GM10248 (cell line): Measurements from ENCODE around the gene CALD1.

Source experiments
- CTCF ChIA-PET: fragments of 300-600 bp; sonication (Branson Sonifier 250); formaldehyde crosslinking; extraction: SDS; loops from one replicate; lab custom pipeline; 2021; ENCODE audit warnings: antibody characterized with exemption; lab: Yijun Ruan, JAX
- POLR2A ChIA-PET: fragments of 350-650 bp; sonication (Branson Sonifier 250); formaldehyde crosslinking; extraction: SDS; loops from one replicate; lab custom pipeline; 2020; ENCODE audit warnings: antibody characterized with exemption; lab: Yijun Ruan, JAX
- DNase-seq: peaks from one replicate; pipeline ENCODE4 v3.0.0; 2012; ENCODE audit errors: extremely low spot score
- CTCF ChIP-seq: IDR thresholded peaks from 2 replicates; pipeline ENCODE4 v1.5.1; 2012; ENCODE audit warnings: mild to moderate bottlenecking, low read depth; ENCODE audit errors: extremely low read depth, missing control alignments, control extremely low read depth

CALD1 gene

GRCh38 chr7:134782121-134782623 lies 2.7 kb downstream of the CALD1 start:
- CTCF ChIA-PET: interaction anchor here (3.7 kb wide), 1 partner anchor 14 kb away, joined by 14 read pairs; no protein-coding TSS in a partner anchor
- peak; percentile 21 for DNase-seq
- TF ChIP-seq CTCF: no peak
- POLR2A ChIA-PET: no interaction called here

GRCh38 chr7:134783294-134784069 lies 4.0 kb downstream of the CALD1 start:
- POLR2A ChIA-PET: no interaction called here
- CTCF ChIA-PET: interaction anchor here (0.8 to 3.7 kb wide), 2 partner anchors 16 to 203 kb away, joined by 3 to 14 read pairs; partner anchors contain the start of gene AGBL3
- DNase-seq: no peak
- TF ChIP-seq CTCF: no peak

DNA sequence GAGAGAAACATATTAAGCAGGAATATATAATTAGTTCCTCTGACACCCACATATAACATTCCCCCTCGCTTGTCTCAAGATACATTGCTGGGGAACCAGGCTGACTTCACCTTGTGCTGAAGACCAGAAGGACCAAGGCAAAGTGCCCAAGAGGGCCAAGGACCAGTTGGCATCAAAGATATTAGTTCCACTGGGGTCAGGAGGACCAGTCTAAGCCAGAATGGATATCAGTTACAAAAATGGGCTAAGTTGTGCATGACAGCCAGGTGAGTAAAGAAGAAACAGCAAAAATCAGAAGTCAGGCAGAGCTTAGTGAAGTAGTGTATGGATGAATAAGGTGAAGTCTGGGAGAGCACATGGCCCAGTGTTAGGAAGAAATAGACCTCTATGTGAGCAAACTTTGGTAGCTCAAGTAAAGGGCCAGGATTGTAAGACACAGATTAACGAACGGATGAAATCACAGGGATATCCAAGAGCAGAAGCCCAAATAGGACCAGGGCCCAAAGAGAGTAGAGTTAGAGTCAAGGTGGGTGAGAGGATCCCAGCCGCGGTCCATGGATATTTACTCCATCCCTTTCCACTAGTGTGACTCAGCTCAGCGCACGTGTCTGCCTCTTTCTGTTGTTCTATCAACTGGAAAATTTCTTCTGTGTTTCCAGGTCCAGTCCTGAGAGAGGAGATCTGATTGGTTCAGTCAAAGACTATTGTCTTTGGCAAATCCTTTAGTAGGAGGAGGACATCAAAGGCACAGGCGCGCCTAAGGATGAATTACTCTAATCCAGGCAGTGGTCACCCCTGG lies 5.0 kb downstream of the CALD1 start:
- ChIA-PET POLR2A (no interaction called here), CTCF (interaction anchor here (0.8 to 3.7 kb wide), 3 partner anchors 17 to 202 kb away, joined by 3 to 14 read pairs (median 3); partner anchors contain the start of gene AGBL3)
- DNase-seq: no peak
- no peak for TF ChIP-seq CTCF

- POLR2A ChIA-PET: no interaction called here
- TF ChIP-seq CTCF: no peak
- DNase-seq: no peak
- CTCF ChIA-PET: interaction anchor here (1.0 to 1.5 kb wide), 2 partner anchors 34 to 36 kb away, joined by 3 read pairs; no protein-coding TSS in a partner anchor
Measured at GRCh38 chr7:134785842-134786241, 6.4 kb downstream of the CALD1 start.

DNA sequence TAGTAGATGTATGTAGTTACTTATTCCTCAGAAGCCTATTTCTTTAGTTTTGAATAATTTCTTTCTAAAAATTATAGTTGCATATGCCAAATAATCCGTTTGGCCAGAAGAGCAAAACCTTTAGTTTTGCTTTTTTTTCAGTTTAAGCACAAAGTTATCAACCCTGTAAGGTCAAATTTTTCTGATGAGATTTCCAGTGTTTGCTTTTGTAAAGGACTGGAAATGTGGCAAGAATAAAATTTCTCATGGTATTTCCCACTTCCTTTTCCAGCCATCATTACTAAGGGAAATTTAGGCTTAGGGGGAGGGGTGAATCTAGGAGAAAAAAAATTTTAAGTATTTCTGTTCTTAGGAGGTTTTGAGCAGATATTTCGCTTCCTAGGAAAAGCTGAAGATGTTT lies 7.6 kb downstream of the CALD1 start:
- TF ChIP-seq CTCF: no peak
- ChIA-PET CTCF (interaction anchor here (1.5 kb wide), 1 partner anchor 28 kb away, joined by 3 read pairs; no protein-coding TSS in a partner anchor), POLR2A (no interaction called here)
- DNase-seq: no peak

DNA sequence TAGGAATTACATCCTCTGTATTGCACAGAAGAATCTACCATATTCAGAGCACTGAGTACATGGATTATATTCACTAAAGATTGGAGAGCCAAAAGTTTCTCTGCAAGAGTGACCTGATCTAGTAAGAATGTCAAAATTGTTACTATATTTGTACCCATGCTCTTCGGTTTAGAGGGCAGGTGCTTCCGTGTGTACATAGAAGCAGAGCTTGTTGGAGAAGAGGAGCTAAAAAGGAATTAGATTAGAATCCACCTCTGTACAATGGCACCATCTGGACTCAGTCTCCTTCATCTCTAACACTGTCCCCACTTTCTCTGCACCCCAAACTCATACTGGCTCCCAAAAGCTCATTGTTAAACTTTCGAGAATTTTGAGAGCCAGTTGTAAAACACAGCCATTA lies 8.3 kb downstream of the CALD1 start:
- no peak for DNase-seq
- TF ChIP-seq CTCF: no peak
- ChIA-PET POLR2A (no interaction called here), CTCF (interaction anchor here (1.5 kb wide), 1 partner anchor 29 kb away, joined by 3 read pairs; no protein-coding TSS in a partner anchor)
